Hepatic stellate cell (primary cell): ENCODE results near the gene CDK18.

Source experiments
- DNase-seq: peaks from one replicate; pipeline ENCODE4 v3.0.0; 2011; ENCODE audit warnings: low spot score

Gene CDK18

GRCh38 chr1:205523261-205523890, 18.9 kb downstream of the CDK18 start:
- DNase-seq, result no peak

- DNase-seq, result peak; percentile 87
Measured at GRCh38 chr1:205523891-205524793, 19.7 kb downstream of the CDK18 start.

- DNase-seq, result no peak
Measured at GRCh38 chr1:205524794-205525101, 20.3 kb downstream of the CDK18 start.

GRCh38 chr1:205525495-205526285, 21.2 kb downstream of the CDK18 start:
- DNase-seq, result no peak

- DNase-seq, result no peak
Measured at GRCh38 chr1:205526431-205526830, 22.0 kb downstream of the CDK18 start.

- no peak for DNase-seq
Measured at GRCh38 chr1:205527931-205528330, 23.5 kb downstream of the CDK18 start.

GRCh38 chr1:205528446-205528886, 24.0 kb downstream of the CDK18 start:
- no peak for DNase-seq

- peak; percentile 86 for DNase-seq
Measured at GRCh38 chr1:205528887-205529825, 24.7 kb downstream of the CDK18 start.

GRCh38 chr1:205530116-205530515, 25.6 kb downstream of the CDK18 start:
- no peak for DNase-seq

- no peak for DNase-seq
Measured at GRCh38 chr1:205531191-205532025, 26.9 kb downstream of the CDK18 start.

- DNase-seq, result no peak
Measured at GRCh38 chr1:205532026-205532898, 27.8 kb downstream of the CDK18 start.

- DNase-seq, result no peak
Measured at GRCh38 chr1:205532996-205533735, 28.7 kb downstream of the CDK18 start.

GRCh38 chr1:205533748-205534443, 29.4 kb downstream of the CDK18 start:
- no peak for DNase-seq

GRCh38 chr1:205534444-205534985, 30.0 kb downstream of the CDK18 start:
- DNase-seq, result no peak

GRCh38 chr1:205535096-205535495, 30.6 kb downstream of the CDK18 start:
- DNase-seq, result no peak

GRCh38 chr1:205535866-205536758, 31.6 kb downstream of the CDK18 start:
- no peak for DNase-seq

- DNase-seq, result no peak
Measured at GRCh38 chr1:205536759-205537361, 32.4 kb downstream of the CDK18 start.
